B cell (primary cell): ENCODE data around the gene KRCC1. TPM values are rescaled to one million over a fixed set of nuclear protein-coding genes. Genes with fewer than 3 reads are reported as not detected.

Experiments
- ATAC-seq: fragments of 200-7000 bp; cut with Tn5 transposase; one replicate; pipeline ENCODE4 v1.10.0; 2021; ENCODE audit warnings: low read depth, mild to moderate bottlenecking, moderate number of reproducible peaks, moderate library complexity
- CTCF ChIA-PET: fragments of 350-600 bp; sonication (Branson Sonifier 250); formaldehyde crosslinking; loops from one replicate; lab custom pipeline; 2021; ENCODE audit warnings: antibody characterized with exemption, inconsistent platforms; lab: Charles Lee
- POLR2A ChIA-PET: fragments of 350-600 bp; sonication (Branson Sonifier 250); formaldehyde crosslinking; loops from one replicate; lab custom pipeline; 2021; ENCODE audit warnings: antibody characterized with exemption; lab: Charles Lee
- DNase-seq: peaks from one replicate; pipeline ENCODE4 v3.0.0; 2013
- H2AFZ ChIP-seq: 2 replicates; pipeline ENCODE4 v1.6.1; 2012; ENCODE audit warnings: mild to moderate bottlenecking, low read depth, low read length; ENCODE audit not compliant: insufficient read depth, poor library complexity, severe bottlenecking
- H3K27ac ChIP-seq, 2 donors: 1 replicate in 1 of 2; 2 replicates in 1 of 2; pipeline ENCODE4 v1.5.1; 2012 to 2013; ENCODE audit warnings: low read length in 2 of 2, mild to moderate bottlenecking in 2 of 2, moderate library complexity in 1 of 2
- H3K27me3 ChIP-seq, 4 experiments: fragments of 200-600 bp in 1 of 4; sonication (generic) in 1 of 4; replicated peaks in 1 of 4; 1 replicate in 2 of 4; 2 replicates in 2 of 4; pipeline versions ENCODE4 v1.6.1 to v1.7.0; 2013 to 2016; ENCODE audit warnings: low read length in 3 of 4, mild to moderate bottlenecking in 2 of 4, mixed read lengths in 1 of 4, moderate library complexity in 1 of 4; ENCODE audit not compliant: insufficient read depth in 4 of 4, control insufficient read depth in 3 of 4; ENCODE audit errors: control extremely low read depth in 1 of 4
- H3K36me3 ChIP-seq, 2 experiments: replicated peaks in 1 of 2; 1 replicate in 1 of 2; 2 replicates in 1 of 2; pipeline versions ENCODE4 v1.6.1 to v1.7.1; 2013; ENCODE audit warnings: low read length in 1 of 2; ENCODE audit not compliant: insufficient read depth in 2 of 2, control insufficient read depth in 1 of 2; ENCODE audit errors: control extremely low read depth in 1 of 2, extremely low read depth in 1 of 2
- H3K4me1 ChIP-seq, 2 donors: fragments of 200-600 bp in 1 of 2; sonication (generic) in 1 of 2; 1 replicate in 1 of 2; 2 replicates in 1 of 2; pipeline versions ENCODE4 v1.5.1 to v1.6.1; 2013 to 2017; ENCODE audit warnings: low read length in 2 of 2; ENCODE audit not compliant: control insufficient read depth in 2 of 2, insufficient read depth in 2 of 2
- H3K4me2 ChIP-seq: replicated peaks from 2 replicates; pipeline ENCODE3; 2012; ENCODE audit warnings: mild to moderate bottlenecking, low read depth, low read length; ENCODE audit not compliant: poor library complexity, severe bottlenecking
- H3K4me3 ChIP-seq, 5 experiments: fragments of 200-600 bp in 1 of 5; sonication (generic) in 1 of 5; 1 replicate in 3 of 5; 2 replicates in 2 of 5; pipeline versions ENCODE4 v1.5.1 to v1.7.0; 2011 to 2016; ENCODE audit warnings: low read length in 4 of 5, mild to moderate bottlenecking in 4 of 5, low read depth in 2 of 5, control low read depth in 1 of 5, moderate library complexity in 1 of 5; ENCODE audit not compliant: insufficient read depth in 1 of 5; ENCODE audit errors: control extremely low read depth in 1 of 5, extremely low read depth in 1 of 5
- H3K79me2 ChIP-seq: fragments of 200-600 bp; sonication (generic); one replicate; pipeline ENCODE4 v1.6.0; 2016; ENCODE audit warnings: low read length; ENCODE audit not compliant: control insufficient read depth, insufficient read depth
- H3K9ac ChIP-seq: fragments of 200-600 bp; sonication (generic); 2 replicates; pipeline ENCODE4 v1.6.1; 2017; ENCODE audit warnings: mild to moderate bottlenecking, low read length, moderate library complexity
- H3K9me3 ChIP-seq, 3 donors: one replicate each; pipeline versions ENCODE4 v1.6.1 to v1.7.1; 2013; ENCODE audit warnings: low read length in 2 of 3; ENCODE audit not compliant: control insufficient read depth in 2 of 3, insufficient read depth in 1 of 3; ENCODE audit errors: control extremely low read depth in 1 of 3
- H4K20me1 ChIP-seq: 2 replicates; pipeline ENCODE4 v1.6.0; 2012; ENCODE audit warnings: mild to moderate bottlenecking, low read length; ENCODE audit not compliant: insufficient read depth, control insufficient read depth, poor library complexity, severe bottlenecking
- H3K27ac Mint-ChIP-seq: one replicate; pipeline ENCODE4 v1.8.0; 2021; ENCODE audit warnings: mixed read lengths
- H3K27me3 Mint-ChIP-seq: one replicate; pipeline ENCODE4 v1.8.0; 2021; ENCODE audit warnings: mixed read lengths
- H3K4me1 Mint-ChIP-seq: one replicate; pipeline ENCODE4 v1.8.0; 2021; ENCODE audit warnings: mixed read lengths
- H3K4me3 Mint-ChIP-seq: one replicate; pipeline ENCODE4 v1.8.0; 2021; ENCODE audit warnings: mixed read lengths
- H3K9me3 Mint-ChIP-seq: one replicate; pipeline ENCODE4 v1.8.0; 2022; ENCODE audit warnings: mixed read lengths; ENCODE audit not compliant: insufficient read depth
- EZH2 ChIP-seq: IDR thresholded peaks from 2 replicates; pipeline ENCODE4 v1.6.1; 2012; ENCODE audit warnings: borderline replicate concordance, low read depth, mild to moderate bottlenecking, moderate library complexity, low read length; ENCODE audit not compliant: insufficient read depth, poor library complexity, severe bottlenecking
- WGBS: methylation state at CpG from one replicate; pipeline ENCODE4 v1.1.5; 2013; ENCODE audit warnings: missing lambda C conversion rate; ENCODE audit not compliant: insufficient coverage; 5-methylcytosine and 5-hydroxymethylcytosine counted together
- intact Hi-C: fragments of 100-400 bp; cut with micrococcal nuclease; formaldehyde crosslinking; loops from one replicate; pipeline ENCODE4 v1.10.0; 2022
- polyA plus RNA-seq: library from polyadenylated mRNA; depleted of rRNA; stranded (reverse); fragments of >200 nt; gene quantifications from 2 replicates; pipeline ENCODE4 v1.2.3, GENCODE V29; 2012
- total RNA-seq, 2 donors: library from RNA; stranded (reverse); fragments of 120-200 nt in 1 of 2; gene quantifications; 1 replicate in 1 of 2; 2 replicates in 1 of 2; pipeline versions ENCODE4 v1.2.3 to v1.2.4, GENCODE V29; 2013 to 2022
- TF ChIP-seq, protein P1 (sequence below): fragments of 200-600 bp; IDR thresholded peaks from one replicate; pipeline ENCODE4 v1.8.0; 2022; ENCODE audit warnings: antibody characterized with exemption, mild to moderate bottlenecking

KRCC1 gene
- total and polyA plus RNA-seq, 2 donors (not counting 1 experiment from before 2014, with no cell fraction given): 11.9 to 27.2 TPM

- intact Hi-C loops: loop anchor here (10.0 kb wide), 1 partner anchor 572 kb away; the partner anchor contains the start of gene EIF2AK3
- Mint-ChIP-seq H3K27me3 (no peaks in the 10 kb centered on the region), H3K4me3 (peak overlapping the region; percentile 37), H3K4me1 (peaks cover 44% of the 10 kb centered on the region), H3K27ac (no peak overlapping the region), H3K9me3 (no peaks in the 10 kb centered on the region)
- Histone ChIP-seq H3K9me3 (no peaks in the 10 kb centered on the region), H3K36me3 (peaks cover 5 to 8% of the 10 kb centered on the region in 2 experiments), H3K27me3 (no peaks in the 10 kb centered on the region), H3K79me2 (peaks cover 40% of the 10 kb centered on the region), H2AFZ (no peak overlapping the region), H4K20me1 (no peaks in the 10 kb centered on the region), H3K27ac (peak overlapping the region in 1 of 2 donors; percentile 96), H3K4me1 (peaks cover 20 to 22% of the 10 kb centered on the region in 2 donors), H3K4me2 (no peak overlapping the region), H3K9ac (no peak overlapping the region), H3K4me3 (no peak overlapping the region)
- ATAC-seq: no peak
- WGBS: 43% methylated on average over 1 of the region's 1 CpG
- ChIA-PET POLR2A (no interaction called here), CTCF (interaction anchor here (0.7 to 1.1 kb wide), 3 partner anchors 8 to 16 kb away, joined by 3 to 4 read pairs (median 3); no protein-coding TSS in a partner anchor)
- TF ChIP-seq, protein P1, sequence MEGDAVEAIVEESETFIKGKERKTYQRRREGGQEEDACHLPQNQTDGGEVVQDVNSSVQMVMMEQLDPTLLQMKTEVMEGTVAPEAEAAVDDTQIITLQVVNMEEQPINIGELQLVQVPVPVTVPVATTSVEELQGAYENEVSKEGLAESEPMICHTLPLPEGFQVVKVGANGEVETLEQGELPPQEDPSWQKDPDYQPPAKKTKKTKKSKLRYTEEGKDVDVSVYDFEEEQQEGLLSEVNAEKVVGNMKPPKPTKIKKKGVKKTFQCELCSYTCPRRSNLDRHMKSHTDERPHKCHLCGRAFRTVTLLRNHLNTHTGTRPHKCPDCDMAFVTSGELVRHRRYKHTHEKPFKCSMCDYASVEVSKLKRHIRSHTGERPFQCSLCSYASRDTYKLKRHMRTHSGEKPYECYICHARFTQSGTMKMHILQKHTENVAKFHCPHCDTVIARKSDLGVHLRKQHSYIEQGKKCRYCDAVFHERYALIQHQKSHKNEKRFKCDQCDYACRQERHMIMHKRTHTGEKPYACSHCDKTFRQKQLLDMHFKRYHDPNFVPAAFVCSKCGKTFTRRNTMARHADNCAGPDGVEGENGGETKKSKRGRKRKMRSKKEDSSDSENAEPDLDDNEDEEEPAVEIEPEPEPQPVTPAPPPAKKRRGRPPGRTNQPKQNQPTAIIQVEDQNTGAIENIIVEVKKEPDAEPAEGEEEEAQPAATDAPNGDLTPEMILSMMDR: no peak
- TF ChIP-seq EZH2: no peak
- DNase-seq: no peak
Observed at GRCh38 chr2:88053296-88053695, 2.3 kb downstream of the KRCC1 start.

DNA sequence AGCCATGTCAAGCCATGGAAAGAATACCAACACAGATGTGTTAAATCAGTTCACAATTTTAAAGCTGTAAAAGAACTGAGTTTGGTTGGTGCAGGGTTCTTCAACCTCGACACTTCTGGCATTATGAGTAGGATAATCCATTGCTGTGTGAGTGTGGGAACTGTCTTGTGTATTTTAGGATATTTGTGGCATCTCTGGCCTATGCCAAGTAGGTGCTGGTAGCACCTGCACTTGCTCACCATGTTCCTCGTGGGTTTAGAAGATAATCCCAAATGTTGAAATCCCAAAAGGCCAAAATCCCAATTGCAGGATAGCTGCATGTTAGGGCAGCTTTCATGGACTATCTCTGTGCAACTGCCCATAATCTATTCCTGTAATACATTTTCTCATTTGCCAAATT lies 3.8 kb downstream of the KRCC1 start:
- no peak for DNase-seq
- Histone ChIP-seq H3K36me3 (peaks cover 5 to 8% of the 10 kb centered on the region in 2 experiments), H3K4me2 (no peak overlapping the region), H3K9ac (no peak overlapping the region), H3K4me1 (peaks cover 20 to 22% of the 10 kb centered on the region in 2 donors), H3K27me3 (no peaks in the 10 kb centered on the region), H3K9me3 (no peaks in the 10 kb centered on the region), H4K20me1 (peaks cover 4% of the 10 kb centered on the region), H3K4me3 (no peak overlapping the region), H3K27ac (peak overlapping the region in 1 of 2 donors; percentile 33), H2AFZ (no peak overlapping the region), H3K79me2 (peaks cover 49% of the 10 kb centered on the region)
- Mint-ChIP-seq H3K27ac (no peak overlapping the region), H3K4me3 (no peak overlapping the region), H3K27me3 (no peaks in the 10 kb centered on the region), H3K4me1 (peaks cover 44% of the 10 kb centered on the region), H3K9me3 (no peaks in the 10 kb centered on the region)
- CTCF ChIA-PET: interaction anchor here (2.8 kb wide), 1 partner anchor 9 kb away, joined by 18 read pairs; no protein-coding TSS in a partner anchor
- intact Hi-C loops: loop anchor here (10.0 kb wide), 1 partner anchor 573 kb away; the partner anchor contains the start of gene EIF2AK3
- POLR2A ChIA-PET: no interaction called here
- ATAC-seq: no peak
- 100% methylated on average over 2 of the region's 2 CpGs for WGBS
- TF ChIP-seq, protein P1: no peak
- TF ChIP-seq EZH2: no peak
